GM18499 (cell line): ENCODE data around the gene PNPLA4.

Experiments
- ATAC-seq: cut with Tn5 transposase; IDR thresholded peaks from one replicate; pipeline ENCODE4 v1.9.1; 2021; ENCODE audit warnings: moderate number of reproducible peaks; ENCODE audit not compliant: insufficient read depth, unreplicated experiment

Gene PNPLA4

DNA sequence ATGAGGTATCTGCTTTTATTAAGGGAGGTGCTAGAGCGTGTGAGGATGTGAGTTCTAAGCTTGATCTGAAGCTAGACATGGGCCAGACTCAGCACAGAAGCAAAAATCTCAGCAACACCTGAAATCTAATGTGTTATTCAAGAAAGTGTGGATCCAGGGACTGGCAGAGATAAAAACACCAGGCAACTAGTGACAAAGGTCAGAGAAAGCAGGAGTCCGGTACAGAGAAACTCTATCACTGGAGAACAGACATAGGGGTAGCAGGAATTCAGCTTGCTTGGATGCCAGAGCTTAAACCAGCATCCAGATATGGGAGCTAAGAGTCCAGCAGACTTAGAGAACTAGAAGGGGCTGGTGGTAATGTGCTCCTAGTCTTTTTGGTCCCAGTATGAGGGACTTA, 50.3 kb downstream of the PNPLA4 start:
- no peak for ATAC-seq

GRCh38 chrX:7872042-7872441, 55.2 kb downstream of the PNPLA4 start:
- no peak for ATAC-seq

- ATAC-seq: no peak
Observed at GRCh38 chrX:7852166-7852565, 75.0 kb downstream of the PNPLA4 start.
